ENCODE data around the gene BAG5. TPM values are rescaled to one million over a fixed set of nuclear protein-coding genes. Genes with fewer than 3 reads are reported as not detected.
"Not testable (repeated sequence)": the region's sequence is repeated elsewhere in the genome, so short reads cannot be mapped to it uniquely, and the experiment has no call there.

Gene BAG5
- 20.1 TPM for total RNA-seq
- long read RNA-seq, full-length matches to known transcripts, result 32 of 36 reads
- long read RNA-seq, partial matches to known transcripts, result 0 of 36 reads
- long read RNA-seq, other reads (novel, unspliced or antisense), result 4 of 36 reads

DNA sequence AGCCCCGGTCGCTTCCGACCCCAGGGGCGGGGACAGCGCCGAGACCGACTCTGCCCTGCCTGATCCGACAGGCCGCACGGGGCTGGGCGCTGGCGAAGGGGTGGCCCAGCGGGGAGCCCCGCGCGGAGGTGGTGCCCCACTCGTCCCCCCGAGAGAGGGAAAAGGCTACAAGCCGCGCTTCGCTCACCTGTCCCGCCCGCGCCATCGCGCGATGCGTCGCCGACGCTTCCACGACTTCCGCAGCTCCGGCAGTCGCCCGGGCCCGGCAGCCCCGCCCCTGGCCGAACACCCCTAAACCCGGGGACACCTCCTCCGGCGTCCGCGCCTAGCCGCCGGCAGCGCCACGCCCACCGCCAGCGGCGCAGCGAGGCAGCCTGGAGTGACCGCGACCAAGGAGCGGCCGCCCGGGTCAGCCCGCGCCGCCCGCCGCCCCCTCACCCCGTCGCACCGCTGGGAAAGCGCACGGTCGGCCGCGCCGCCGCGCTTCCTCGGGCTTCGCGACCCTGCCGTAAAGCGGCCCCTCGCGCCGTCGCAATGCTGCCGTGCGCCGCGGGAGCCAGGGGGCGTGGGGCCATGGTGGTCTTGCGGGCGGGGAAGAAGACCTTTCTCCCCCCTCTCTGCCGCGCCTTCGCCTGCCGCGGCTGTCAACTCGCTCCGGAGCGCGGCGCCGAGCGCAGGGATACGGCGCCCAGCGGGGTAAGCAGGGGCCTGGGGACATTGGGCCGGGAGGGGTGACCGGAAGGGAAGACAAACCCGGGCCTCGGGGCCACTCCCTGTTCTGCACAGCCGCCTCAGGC lies at the start of gene BAG5, which contains the start of gene COA8:
Gene BAG5 (minus strand): TSS at position 229 of the 797 bp plus-strand sequence. CDS start 1,493 bp downstream, outside the sequence.
Gene COA8 (plus strand): TSS at position 532 of the 797 bp plus-strand sequence. CDS start 42 bp downstream, at position 574.
- DNase-seq (ENCODE audit: low spot score), result peak; percentile 95
- intact Hi-C loops (cut with DNase I), result no loop called here

- intact Hi-C loops (cut with DNase I), result no loop called here
- no peak for DNase-seq (ENCODE audit: low spot score)
These were observed 48.8 kb upstream of the BAG5 start for GRCh38 chr14:103611215-103611614.

- intact Hi-C loops (cut with DNase I); DNase-seq (ENCODE audit: low spot score): not testable (repeated sequence)
These were observed 46.6 kb upstream of the BAG5 start for GRCh38 chr14:103609081-103609480.

DNA sequence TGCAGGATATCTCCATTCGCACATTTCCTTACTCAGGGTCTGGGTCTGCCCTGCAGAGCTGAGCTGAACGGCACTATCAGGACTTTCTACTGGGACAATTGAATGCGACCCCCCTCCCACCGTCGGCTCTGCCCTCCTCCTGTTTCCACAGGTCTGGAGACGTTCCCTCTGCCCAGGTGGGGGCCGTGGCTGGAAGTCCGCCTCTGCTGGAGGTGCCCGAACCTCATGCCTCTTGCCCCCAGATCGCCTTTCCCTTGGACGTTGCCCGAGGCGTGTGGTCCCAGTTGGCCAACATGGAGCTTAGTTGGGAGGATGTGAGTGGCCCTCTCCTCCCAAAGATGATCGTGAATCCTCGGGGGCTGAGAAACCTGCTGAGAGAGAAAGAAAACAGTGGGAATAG lies 45.4 kb upstream of the BAG5 start:
- no peak for DNase-seq (ENCODE audit: low spot score)
- intact Hi-C loops (cut with DNase I), result no loop called here

DNA sequence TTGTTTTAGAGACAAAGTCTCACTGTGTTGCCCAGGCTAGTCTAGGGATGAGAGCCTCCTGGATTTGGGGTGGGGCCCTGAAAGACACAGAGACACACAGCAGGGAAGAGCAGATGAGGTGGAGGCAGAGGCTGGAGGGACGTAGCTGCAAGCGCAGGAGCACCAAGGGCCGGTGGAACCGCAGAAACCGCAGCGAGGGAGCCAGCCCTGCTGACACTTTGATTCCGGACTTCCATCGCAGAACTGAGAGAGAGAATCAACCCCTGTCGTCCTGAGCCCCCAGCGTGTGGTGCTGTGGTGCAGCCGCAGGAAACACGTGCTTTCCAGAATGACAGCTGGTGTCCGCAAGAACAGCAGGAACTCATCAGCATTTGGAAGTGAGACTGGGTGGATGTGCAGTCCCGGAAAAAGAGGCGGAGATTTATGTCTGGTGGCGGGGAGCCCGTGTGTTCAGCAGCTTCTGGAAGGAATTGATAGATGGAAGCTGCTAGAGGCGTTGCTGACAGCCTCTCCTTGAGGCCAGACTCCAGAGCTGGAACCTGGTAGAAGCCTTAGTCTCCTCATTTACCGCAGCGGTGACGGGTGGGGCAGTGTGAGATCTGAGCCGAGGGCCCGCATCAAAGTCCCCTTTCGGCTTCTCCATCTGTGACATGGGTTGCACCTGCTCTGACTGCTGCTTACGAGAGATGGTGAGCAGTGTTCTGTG lies 44.7 kb upstream of the BAG5 start:
- peak; percentile 84 for DNase-seq (ENCODE audit: low spot score)
- intact Hi-C loops (cut with DNase I), result no loop called here

- DNase-seq (ENCODE audit: low spot score), result no peak
These were observed 42.2 kb upstream of the BAG5 start for GRCh38 chr14:103604620-103605019.

DNA sequence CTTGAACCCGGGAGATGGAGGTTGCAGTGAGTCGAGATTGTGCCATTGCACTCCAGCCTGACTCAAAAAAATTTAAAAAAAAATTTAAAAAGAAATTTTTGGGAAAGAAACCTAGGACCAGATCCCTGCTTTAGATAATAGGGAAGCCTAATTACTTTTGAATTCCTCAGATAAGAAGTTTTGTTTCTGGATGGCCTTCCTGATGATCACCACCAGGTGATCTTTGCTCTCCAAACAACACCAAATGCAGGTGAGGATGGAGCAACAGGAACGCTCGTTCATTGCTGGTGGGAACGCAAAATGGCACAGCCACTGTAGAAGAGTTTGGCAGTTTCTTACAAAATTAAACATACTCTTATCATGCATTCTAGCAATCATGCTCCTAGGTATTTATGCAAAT lies 38.0 kb upstream of the BAG5 start:
- intact Hi-C loops (cut with DNase I), result no loop called here
- no peak for DNase-seq (ENCODE audit: low spot score)

More at GRCh38 chr14:103604620-103605019, 42.2 kb upstream of the BAG5 start:
- intact Hi-C loops (cut with DNase I), result no loop called here

GRCh38 chr14:103597623-103598377 lies 35.3 kb upstream of the BAG5 start:
- intact Hi-C loops (cut with DNase I), result no loop called here
- DNase-seq (ENCODE audit: low spot score), result no peak

DNA sequence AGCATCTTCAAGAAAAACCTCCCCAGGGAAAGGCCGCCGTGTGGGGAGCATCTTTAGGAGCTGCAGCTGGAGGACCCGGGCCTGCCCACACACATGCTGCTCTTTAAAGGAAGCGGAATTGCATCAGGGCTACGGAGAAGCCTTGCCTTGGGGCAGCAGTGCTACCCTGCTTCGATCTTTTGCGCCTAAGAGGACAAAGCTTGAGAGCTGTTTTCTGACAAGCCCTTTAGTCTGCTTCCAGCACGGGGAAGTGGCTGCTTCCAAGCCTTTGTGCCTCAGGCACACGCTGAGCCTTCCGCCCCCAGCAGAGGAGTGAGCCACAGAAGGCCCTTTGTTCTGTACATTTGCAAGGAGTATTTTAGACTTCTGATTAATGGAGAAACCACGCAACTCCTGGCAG lies 31.8 kb upstream of the BAG5 start:
- intact Hi-C loops (cut with DNase I), result no loop called here
- DNase-seq (ENCODE audit: low spot score), result no peak

GRCh38 chr14:103593577-103593976 lies 31.1 kb upstream of the BAG5 start:
- intact Hi-C loops (cut with DNase I), result no loop called here
- no peak for DNase-seq (ENCODE audit: low spot score)

DNA sequence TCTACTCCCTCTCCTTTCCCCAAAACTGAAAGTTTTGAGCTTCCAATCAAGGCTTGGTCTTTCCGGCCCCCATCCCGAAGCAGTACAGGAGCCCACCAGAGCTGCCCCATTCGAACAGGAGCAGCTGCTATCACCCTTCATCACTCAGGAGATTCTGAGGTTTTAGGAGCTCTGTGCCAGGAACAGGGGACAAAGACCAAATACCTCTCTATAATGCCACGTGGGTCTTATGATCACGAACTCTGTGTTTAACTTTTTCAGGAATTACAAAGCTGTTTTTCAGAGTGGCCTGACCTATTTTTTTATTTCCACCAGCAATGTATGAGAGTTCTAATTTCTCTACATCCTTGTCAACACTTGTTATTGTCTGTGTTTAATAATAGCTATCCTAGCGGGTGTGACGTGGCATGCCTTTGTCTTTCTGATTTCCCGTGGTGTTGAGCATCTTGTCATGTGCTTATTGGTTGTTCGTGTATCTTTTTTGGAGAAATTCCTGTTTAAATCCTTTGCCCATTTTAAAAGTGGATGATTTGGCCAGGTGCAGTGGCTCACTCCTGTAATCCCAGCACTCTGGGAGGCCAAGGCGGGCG lies 22.0 kb upstream of the BAG5 start:
- intact Hi-C loops (cut with DNase I), result no loop called here
- DNase-seq (ENCODE audit: low spot score), result no peak

- DNase-seq (ENCODE audit: low spot score), result no peak
- intact Hi-C loops (cut with DNase I), result no loop called here
These were observed 19.7 kb upstream of the BAG5 start for GRCh38 chr14:103581954-103582703.

GRCh38 chr14:103581206-103581605 lies 18.7 kb upstream of the BAG5 start:
- no peak for DNase-seq (ENCODE audit: low spot score)
- intact Hi-C loops (cut with DNase I), result no loop called here

- intact Hi-C loops (cut with DNase I), result loop anchor here (5.0 to 10.0 kb wide), 2 partner anchors 49 to 406 kb away; partner anchors contain the start of gene KLC1
- DNase-seq (ENCODE audit: low spot score), result no peak
These were observed 16.1 kb upstream of the BAG5 start for GRCh38 chr14:103578401-103579075.

GRCh38 chr14:103576371-103577024 lies 14.0 kb upstream of the BAG5 start:
- DNase-seq (ENCODE audit: low spot score), result peak; percentile 94
- intact Hi-C loops (cut with DNase I), result loop anchor here (5.0 to 10.0 kb wide), 2 partner anchors 51 to 408 kb away; partner anchors contain the start of gene KLC1

- intact Hi-C loops (cut with DNase I), result loop anchor here (5.0 to 10.0 kb wide), 4 partner anchors 53 to 410 kb away; partner anchors contain the start of gene KLC1
These were observed 12.3 kb upstream of the BAG5 start for GRCh38 chr14:103574707-103575285.

DNA sequence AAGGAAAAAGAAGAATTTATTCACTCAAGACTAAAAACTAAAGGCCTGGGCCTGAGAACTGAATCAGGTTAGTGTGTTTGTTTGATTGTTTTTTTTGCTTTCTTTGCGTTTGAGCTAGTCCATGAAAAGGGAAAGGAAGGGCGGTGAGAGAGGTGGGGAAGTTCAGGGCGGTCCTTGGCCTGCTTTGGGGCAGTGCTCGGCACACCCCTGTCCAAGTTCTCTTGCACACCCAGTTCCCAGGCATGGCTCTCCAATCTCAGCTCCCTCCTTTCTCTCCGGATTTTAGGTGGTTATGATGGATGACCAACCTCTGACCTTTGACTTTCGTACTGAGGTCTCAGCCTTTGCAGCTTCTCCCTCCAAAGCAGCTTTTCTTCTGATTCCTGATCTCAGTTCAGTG lies 11.6 kb upstream of the BAG5 start:
- DNase-seq (ENCODE audit: low spot score), result no peak
- intact Hi-C loops (cut with DNase I), result loop anchor here (5.0 to 10.0 kb wide), 3 partner anchors 138 to 411 kb away; no protein-coding TSS in a partner anchor

More at GRCh38 chr14:103574707-103575285, 12.3 kb upstream of the BAG5 start:
- DNase-seq (ENCODE audit: low spot score), result no peak

All from cardiac septum (tissue), 1 donor.